Fibroblast of pulmonary artery (primary cell): Measurements from ENCODE around the gene OR8D2.
"Not testable (repeated sequence)": the region's sequence is repeated elsewhere in the genome, so short reads cannot be mapped to it uniquely, and the experiment has no call there.

Experiments
- DNase-seq: peaks from one replicate; pipeline ENCODE4 v3.0.0-alpha.2; 2010; ENCODE audit warnings: low read depth
- H3K4me3 ChIP-seq: replicated peaks from 2 replicates; pipeline ENCODE4 v1.5.1; 2011; ENCODE audit warnings: low read depth, mild to moderate bottlenecking, control low read depth, low read length, moderate library complexity
- CTCF ChIP-seq: IDR thresholded peaks from 2 replicates; pipeline ENCODE4 v1.5.1; 2011; ENCODE audit warnings: mild to moderate bottlenecking, control low read depth, low read length, inconsistent platforms; ENCODE audit errors: missing control alignments

The OR8D2 gene

GRCh38 chr11:124294687-124295086 lies 25.3 kb downstream of the OR8D2 start:
- no peak for DNase-seq
- TF ChIP-seq CTCF: no peak
- H3K4me3 ChIP-seq: no peak overlapping the region

- peak; percentile 96 for DNase-seq
Observed at GRCh38 chr11:124285610-124286344, 34.2 kb downstream of the OR8D2 start.

GRCh38 chr11:124278261-124278660 lies 41.7 kb downstream of the OR8D2 start:
- H3K4me3 ChIP-seq: no peak overlapping the region
- DNase-seq: peak; percentile 88
- no peak for TF ChIP-seq CTCF

More at GRCh38 chr11:124285610-124286344, 34.2 kb downstream of the OR8D2 start:
- H3K4me3 ChIP-seq: no peak overlapping the region
- no peak for TF ChIP-seq CTCF

GRCh38 chr11:124277804-124278203 lies 42.2 kb downstream of the OR8D2 start:
- peak; percentile 16 for DNase-seq
- H3K4me3 ChIP-seq: no peak overlapping the region
- TF ChIP-seq CTCF: peak; percentile 6

GRCh38 chr11:124277207-124277606 lies 42.8 kb downstream of the OR8D2 start:
- no peak for DNase-seq
- H3K4me3 ChIP-seq: no peak overlapping the region
- TF ChIP-seq CTCF: no peak

GRCh38 chr11:124276081-124276480 lies 43.9 kb downstream of the OR8D2 start:
- TF ChIP-seq CTCF: no peak
- peak; percentile 80 for DNase-seq
- H3K4me3 ChIP-seq: no peak overlapping the region

GRCh38 chr11:124274000-124274399 lies 46.0 kb downstream of the OR8D2 start:
- no peak for TF ChIP-seq CTCF
- no peak overlapping the region for H3K4me3 ChIP-seq
- no peak for DNase-seq

GRCh38 chr11:124270886-124271285 lies 49.1 kb downstream of the OR8D2 start:
- not testable (repeated sequence) for H3K4me3 ChIP-seq, DNase-seq
